T-helper 1 cell treated with Interleukin-12 subunit alpha and Interleukin-12 subunit beta and Interleukin-4 antibody, amounts not matched to agents 30 ng/mL and 1 ng/mL, for 36 hours (primary cell): ENCODE data around the gene BRD3. TPM values are rescaled to one million over a fixed set of nuclear protein-coding genes. Genes with fewer than 3 reads are reported as not detected.

Experiments used
- intact Hi-C: fragments of 100-400 bp; cut with micrococcal nuclease; formaldehyde crosslinking; loops from one replicate; pipeline ENCODE4 v1.15.1; 2024
- total RNA-seq: library from RNA; stranded (reverse); gene quantifications from 2 replicates; pipeline ENCODE4 v1.2.3, GENCODE V29; 2022

Gene BRD3
- total RNA-seq, 1 donor from 2014 or later: 26.3 TPM

DNA sequence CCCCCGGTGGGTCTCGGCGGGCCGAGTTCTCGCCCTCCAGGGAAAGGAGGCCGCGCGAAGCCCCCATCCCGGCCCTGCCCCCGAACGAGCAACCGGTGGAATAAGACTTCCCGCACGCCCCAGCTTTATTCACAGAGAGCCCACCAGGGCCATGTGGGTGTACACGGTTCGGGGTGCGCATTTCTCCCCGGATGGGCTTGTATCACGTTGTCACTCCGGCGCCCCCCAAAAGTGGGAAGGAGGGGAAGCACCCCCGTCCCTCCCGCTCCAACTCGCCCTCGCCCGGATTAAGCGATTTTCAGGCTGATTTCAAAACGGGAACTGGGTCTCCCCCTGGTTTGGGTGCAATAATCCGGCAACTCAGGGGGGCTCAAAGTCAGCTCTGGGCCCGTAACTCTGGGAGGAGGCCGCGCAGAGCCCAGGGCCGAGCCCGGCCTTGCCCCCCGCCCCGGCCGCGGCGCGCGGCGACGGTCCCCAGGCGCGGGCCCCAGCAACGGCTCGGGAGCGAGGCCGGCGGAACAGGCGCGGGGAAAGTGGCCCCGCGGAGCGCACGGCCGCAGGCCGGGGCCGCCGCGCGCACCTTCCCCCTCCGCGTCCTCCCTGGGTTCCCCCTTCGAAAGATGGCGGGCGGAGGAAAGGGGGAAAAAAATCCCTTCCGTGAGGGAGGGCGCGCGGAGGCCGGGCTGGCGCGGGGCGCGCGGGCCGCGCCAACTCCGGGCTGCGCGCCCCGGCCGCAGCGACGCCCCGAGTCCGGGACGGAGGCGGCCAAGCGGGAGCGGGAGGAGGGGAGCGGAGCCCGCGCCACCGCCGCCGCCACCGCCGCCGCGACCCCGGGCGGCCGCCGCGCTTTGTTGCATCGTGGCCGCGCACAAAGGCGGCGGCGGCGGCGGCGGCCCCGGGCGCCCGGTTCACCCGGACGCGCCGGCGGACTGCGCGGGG, 644 bp downstream of the BRD3 start:
- intact Hi-C loops: loop anchor here (5.0 to 10.0 kb wide), 4 partner anchors 375 to 1840 kb away; partner anchors contain the start of genes CAMSAP1, MED22, RPL7A and STKLD1

DNA sequence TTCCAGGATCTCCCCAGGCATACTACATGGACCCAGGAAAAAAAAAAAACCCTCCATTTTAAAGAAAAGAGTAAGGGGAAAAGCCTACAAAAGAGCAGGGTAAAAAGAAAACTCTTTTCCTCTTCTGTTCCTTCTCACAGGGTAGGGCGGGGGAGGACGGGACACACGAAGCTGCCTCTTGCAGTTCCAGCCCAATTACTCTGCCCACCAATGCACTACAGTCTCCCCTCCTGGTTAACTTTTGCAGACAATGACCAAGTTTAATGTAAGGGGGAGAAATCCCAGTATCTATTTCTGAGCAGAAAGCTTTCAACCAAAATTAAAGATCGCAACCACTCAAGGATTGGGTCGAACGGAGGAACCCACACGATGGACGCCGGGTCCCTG, 1.3 kb downstream of the BRD3 start:
- intact Hi-C loops: loop anchor here (5.0 to 10.0 kb wide), 4 partner anchors 376 to 1841 kb away; partner anchors contain the start of genes CAMSAP1, MED22, RPL7A and STKLD1

DNA sequence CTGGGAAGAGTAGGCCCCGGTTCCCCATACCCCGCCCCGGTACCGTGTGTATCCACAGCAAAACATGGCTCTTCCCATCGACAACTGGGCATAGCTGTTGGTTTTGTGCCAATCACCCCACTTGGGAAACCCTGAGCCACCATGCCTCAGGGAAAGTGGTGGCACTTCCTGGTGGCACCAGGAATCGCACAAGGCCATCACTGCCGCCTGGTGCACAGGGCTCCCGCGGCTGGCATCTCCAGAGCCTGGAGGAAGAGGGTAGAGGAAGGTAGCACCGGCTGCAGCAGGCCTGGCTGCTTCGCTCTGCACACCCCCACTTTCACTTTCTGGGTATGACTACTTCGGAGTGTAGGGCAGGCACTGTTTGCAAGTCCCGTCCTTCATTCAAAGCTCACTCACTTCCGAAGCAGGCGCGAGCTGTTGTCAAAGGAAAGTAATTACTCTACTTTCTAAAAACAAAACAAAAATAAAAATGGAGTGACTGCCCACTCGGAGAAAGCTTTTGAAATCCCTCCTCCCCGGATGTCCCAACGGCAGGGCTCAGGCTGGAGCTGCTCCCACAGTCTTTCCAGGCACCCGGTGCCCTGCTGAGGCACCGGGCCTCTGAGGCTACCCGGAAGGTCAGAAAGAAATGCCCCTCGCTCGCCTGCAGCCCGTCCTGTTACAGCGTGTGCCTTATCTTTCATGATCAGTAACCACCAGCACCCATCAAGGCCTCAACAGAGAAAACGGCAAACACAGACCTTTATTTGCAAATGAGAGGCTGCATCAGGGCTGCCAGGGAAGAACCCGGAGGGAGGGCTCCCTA, 2.0 kb downstream of the BRD3 start:
- intact Hi-C loops: loop anchor here (5.0 to 10.0 kb wide), 4 partner anchors 376 to 1841 kb away; partner anchors contain the start of genes CAMSAP1, MED22, RPL7A and STKLD1

DNA sequence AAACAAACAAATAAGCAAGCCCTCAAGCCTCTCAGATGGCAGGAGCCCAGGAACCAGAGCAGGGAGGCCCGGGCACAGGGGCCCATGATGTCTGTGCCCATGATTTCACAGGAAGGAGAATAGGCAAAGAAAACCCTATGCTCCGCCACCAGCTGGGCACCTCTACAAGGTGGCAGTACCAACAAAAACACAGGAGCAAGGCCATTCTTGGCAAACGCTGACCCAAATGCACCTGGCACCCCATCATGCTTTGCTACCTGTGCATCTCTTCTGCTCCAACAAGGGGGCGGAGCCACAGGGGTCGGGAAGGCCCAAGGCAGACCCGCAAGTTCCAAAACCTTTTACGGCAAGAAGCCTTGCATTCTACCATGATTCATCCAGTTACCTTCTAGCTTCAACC, 3.1 kb downstream of the BRD3 start:
- intact Hi-C loops: loop anchor here (5.0 to 10.0 kb wide), 4 partner anchors 378 to 1843 kb away; partner anchors contain the start of genes CAMSAP1, MED22, RPL7A and STKLD1

DNA sequence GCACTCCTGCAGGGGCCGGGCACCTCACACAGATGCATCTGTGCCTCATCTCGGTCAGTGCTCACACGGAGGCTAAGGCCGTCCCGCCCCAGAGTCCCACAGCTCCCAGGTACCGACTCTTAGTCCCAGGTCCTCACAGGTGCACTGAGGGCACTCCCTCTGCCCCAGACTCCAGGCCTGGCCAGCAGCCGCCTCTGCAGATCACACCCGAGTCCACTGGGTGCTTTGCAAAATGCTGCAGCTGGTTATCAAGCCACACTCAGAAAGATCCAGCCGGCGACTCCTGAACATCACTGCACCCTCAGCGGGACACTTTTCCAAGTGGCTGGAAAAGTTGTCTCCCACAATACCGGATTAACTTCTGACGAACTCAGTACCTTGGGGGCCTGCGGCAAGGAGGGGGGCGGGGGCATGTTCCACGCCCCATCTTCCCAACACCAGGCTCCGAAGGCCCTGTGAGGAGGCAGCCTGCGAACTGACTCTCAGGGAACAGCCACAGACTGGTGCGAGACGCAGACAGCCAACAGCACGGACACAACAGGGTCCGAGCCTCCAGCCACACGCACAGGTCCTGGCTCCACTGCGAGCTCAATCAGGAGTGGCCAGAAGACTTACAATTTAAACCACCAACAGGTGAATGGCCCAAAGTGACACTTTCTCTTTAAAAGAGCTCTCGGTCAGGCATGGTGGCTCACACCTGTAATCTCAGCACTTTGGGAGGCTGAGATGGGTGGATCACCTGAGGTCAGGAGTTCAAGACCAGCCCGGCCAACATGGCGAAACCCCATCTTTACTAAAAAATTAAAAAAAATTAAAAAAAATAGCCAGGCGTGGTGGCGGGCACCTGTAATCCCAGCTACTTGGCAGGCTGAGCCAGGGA, 4.0 kb downstream of the BRD3 start:
- intact Hi-C loops: loop anchor here (10.0 kb wide), 1 partner anchor 689 kb away; the partner anchor contains the start of genes STKLD1 and SURF4

DNA sequence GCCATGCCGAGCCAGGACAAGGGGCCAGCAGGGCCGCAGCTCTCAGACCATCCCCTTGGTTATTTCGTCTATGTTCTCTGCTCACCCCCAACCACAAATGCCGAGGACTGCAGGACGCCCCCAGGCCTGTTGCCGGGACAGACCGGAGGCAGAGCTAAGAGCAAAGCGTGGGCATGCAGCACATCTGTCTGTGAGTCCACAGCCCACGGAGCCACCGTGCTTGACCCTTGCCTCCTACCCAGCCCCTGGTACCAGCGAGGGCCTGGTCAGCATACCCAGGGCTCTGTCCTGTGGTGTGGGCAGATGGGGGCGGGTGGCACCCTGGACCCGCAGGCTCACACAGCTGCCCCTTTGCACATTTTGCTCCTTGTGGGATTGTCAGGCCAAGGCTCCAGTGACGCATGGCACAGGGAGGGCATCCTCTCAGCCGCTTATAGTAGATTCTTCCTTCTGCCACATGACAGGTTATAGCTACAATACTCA, 4.7 kb downstream of the BRD3 start:
- intact Hi-C loops: loop anchor here (10.0 kb wide), 1 partner anchor 688 kb away; the partner anchor contains the start of genes STKLD1 and SURF4

DNA sequence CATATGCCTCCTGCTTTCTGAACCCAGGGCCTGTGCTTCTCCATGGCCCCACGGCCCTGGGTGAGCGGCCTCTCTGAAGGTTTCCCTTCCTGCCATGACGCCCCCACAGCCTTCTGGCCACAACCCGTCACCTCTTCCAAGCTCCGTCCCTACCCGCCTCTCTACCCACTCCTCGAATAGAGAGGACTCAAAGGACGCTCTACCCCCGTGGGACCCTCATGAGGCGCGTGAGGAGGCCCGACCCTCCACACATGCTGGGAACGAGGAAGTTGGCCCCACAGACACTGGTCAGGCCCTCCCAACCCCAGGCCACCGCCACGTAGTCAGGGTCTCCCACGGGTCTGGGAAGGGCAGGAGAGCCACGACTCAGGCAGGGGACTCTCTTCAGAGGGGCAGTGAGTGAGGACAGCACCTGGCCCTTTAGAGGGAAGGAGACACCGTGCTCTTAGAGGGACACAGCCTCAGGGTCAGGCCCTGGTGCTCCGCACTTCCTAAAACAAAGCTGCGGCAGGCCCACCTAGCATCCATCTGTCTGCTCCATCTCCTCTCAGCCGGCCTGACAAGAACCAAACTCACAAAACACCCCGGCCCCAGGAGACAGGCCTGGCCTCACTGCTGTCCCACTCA, 5.3 kb downstream of the BRD3 start:
- intact Hi-C loops: loop anchor here (10.0 kb wide), 1 partner anchor 688 kb away; the partner anchor contains the start of genes STKLD1 and SURF4

DNA sequence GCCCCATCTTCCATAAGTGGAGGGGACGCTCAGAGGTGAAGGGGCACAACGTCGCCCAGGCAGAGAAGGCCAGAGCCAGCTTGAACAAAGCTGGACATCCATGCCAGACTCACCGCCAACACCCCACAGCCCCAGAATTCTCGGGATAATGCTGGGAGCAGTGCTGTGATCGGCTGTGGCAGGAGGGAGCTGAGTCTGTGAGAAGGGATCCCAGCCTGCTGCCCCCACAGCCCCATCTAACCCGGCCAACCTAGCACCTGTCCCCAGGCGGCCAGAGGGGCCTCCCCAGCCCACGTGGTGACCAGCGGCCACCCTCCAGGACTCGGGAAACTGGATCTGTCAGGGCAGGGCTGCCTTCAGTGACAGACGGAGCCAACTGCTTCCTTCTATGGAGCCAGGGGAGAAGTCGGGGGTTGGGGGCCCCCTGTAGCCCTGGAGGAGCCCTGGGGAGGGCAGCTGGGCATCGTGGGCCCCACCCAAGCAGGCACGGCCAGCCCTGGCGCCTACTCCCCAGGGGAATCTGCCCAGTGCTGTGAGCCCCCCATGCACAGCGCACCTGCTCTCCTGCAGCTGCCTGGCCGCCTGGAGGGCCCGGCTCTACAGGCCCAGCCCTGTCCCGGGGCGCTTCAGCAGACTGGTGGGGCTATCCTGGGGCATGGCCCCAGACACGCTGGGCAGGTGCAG, 6.0 kb downstream of the BRD3 start:
- intact Hi-C loops: loop anchor here (10.0 kb wide), 1 partner anchor 687 kb away; the partner anchor contains the start of genes STKLD1 and SURF4

DNA sequence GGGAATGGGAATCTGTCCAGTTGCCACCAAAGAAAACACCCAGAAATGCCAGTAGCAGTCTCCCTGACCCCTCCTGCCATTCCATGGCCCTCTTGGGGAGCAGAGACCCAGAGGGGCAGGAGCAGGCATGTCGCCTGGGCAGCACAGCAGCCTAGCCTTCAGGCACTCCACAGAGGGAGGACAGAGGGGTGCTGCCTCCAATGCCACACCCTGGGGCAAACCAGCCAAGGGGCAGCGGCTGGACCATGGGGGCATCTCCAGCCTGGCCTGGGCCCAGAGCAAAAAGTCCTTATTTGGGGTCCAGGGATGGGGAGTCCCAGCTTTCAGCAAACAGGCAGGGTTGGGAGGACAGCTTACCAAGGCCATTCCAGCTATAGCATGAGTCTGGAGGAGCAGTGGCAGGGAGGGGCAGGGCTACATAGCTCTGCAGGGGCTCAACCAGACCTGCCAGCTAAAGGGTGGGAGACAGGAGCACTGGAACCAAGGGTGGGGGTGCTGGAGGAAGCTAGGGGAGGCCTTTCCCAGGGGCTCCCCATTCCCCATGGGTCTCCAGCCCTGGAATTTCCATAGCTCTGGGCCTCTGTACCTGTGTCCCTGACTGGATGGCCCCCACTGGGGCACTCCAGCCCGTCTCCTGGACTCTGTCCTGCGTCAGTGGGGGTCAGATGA, 6.7 kb downstream of the BRD3 start:
- intact Hi-C loops: loop anchor here (10.0 kb wide), 1 partner anchor 686 kb away; the partner anchor contains the start of genes STKLD1 and SURF4

DNA sequence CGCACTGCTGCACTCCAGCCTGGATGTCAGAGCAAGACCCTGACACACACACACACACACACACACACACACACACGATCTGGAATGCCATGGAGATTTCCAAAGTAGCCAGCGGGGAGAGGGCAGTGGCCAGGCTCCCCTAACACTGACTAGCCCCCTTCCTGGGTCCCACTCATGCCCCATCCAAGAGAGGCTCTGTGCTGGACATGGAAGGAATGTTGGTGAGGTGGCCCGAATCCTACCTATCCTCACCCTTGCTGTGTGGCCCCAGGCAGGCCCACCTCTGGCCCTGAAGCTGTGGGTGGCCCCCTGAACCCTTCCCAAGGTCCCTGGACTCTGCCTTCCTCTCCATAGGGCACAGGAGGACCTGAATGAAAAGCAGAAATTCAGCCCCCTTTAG, 7.3 kb downstream of the BRD3 start:
- intact Hi-C loops: loop anchor here (10.0 kb wide), 1 partner anchor 686 kb away; the partner anchor contains the start of genes STKLD1 and SURF4

DNA sequence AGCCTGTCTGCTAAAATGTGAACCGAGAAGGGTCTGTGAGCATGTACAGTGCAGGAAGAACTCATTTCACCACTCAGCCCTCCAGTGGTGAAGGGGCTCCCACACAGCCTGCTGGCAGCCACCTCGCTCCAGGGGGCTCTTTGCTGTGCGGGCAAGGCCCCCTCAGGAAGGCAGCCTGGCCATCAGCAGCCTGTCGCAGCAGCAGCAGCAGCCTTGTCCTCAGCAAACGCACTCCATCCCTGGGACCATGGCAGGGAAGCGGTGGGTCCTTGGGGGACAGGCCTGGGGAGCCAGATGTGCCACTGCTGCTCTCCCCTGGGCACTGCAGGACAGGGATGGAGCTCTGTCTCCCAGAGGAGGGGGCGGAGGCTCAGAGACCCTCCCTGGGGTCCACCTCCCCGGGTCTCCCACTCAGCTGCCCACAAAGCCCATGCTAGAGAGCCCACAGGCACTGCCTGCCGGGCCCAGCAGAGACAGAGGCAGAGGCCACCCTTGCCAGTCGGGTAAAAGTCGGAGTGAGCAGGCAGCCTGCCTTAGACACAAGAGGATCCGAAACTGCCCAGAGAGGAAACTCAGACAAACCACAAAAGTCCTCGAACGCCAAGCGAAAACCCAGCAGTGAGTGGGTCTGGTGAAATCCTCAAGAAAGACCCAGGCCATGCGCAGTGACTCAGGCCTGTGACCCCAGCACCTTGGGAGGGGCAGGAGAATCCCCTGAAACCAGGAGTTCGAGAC, 8.0 kb downstream of the BRD3 start:
- intact Hi-C loops: loop anchor here (10.0 kb wide), 1 partner anchor 685 kb away; the partner anchor contains the start of genes STKLD1 and SURF4

DNA sequence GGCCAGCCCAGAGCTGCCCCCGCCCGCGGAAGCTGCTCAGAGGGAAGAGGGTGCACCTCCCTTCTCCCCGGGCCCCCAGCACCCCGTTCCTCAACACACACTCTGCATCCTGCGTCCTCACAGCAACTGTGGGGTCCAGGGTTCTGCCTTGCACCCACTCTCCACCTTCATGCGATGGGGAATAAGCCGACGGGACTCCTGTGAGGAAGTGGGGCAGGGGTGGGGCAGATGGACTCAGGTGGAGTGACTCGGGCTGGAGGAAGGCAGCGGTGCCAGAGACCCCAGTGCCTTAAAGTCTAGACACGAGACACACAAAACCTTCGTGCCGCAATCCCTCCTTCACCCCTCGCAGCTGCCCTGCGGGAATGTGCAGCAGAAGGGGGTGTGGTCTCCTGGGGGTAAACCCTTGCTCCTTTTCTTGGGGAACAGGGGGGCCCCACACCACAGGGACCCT, 8.6 kb downstream of the BRD3 start:
- intact Hi-C loops: no loop called here

DNA sequence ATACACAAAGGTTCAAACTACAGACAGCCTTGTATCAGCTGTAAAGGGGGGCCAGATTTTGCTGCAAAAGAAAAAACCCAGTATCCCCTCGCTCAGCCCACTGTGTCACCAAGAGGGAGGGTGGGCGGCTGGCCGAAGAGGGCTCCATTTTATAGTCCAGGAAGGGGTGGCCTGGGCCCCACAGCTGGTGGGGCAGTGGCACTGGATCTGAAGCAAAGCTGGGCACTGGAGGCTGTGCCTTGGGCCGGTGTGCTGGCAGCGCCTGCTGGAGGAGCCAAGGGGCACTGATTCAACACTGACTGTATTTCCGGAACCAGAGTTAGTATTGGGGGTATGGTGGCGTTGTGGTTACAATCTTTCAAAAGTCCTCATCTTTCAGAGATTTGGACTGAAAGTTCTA, 9.1 kb downstream of the BRD3 start:
- intact Hi-C loops: no loop called here

DNA sequence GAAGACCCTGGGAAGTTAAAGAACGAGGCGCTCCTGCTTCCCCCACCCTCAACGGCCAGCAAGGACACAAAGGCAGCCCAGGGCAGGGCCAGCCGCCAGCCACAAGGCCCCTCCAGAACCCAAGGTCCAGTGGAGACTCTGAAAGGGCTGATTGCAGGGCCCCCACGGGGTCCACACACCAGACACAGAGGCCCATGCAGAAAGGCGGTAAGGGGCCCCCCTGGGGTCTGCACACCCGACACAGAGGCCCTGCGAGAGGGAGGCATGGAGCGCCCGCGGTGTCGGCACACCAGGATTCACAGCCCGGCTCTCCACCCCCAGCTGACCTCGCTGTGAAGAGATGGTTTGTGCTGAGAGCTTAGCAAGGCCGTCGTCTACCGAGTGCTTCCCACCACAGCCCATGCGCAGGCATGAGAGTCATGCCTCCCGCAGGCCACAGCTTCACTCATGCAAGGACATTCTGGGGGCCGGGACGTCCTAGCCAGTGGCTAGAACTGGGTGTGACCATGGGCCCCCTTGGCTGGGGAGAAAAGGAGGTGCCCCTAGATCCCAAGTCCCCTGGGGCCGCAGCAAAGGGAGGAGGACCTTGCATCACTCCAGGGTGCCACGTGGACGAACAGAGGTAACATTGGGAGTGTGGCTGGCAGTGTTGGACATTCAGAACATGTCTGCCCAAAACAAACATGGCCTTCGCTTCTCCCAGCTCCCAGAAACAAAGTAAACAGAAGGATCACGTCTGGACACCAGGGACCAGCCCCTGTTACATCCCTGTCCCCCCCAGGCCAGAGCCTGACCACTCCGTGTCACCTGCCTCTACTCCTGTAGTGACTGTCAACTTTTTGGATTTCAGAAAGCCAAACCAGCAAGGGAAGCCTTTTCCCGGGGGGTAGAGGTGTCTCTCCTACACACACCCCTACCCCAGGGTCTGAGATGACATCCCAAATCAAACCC, 9.8 kb downstream of the BRD3 start:
- intact Hi-C loops: no loop called here

DNA sequence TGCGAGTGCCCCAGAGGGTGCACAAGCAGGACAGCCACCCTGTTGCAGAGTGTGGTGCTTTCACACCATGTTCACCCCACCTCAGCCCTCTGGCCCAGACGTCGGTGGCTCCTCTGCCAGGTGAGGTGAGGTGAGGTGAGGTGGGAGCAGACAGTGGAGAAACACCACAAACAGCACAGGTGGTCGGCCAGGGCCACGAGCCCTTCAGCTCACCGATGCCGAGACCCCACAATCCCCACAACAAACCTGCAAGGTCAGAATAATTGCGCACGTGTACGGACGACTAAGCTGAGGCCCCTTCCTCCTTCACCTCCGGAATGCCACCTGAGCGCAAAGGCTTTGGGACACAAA, 10.5 kb downstream of the BRD3 start:
- intact Hi-C loops: no loop called here

DNA sequence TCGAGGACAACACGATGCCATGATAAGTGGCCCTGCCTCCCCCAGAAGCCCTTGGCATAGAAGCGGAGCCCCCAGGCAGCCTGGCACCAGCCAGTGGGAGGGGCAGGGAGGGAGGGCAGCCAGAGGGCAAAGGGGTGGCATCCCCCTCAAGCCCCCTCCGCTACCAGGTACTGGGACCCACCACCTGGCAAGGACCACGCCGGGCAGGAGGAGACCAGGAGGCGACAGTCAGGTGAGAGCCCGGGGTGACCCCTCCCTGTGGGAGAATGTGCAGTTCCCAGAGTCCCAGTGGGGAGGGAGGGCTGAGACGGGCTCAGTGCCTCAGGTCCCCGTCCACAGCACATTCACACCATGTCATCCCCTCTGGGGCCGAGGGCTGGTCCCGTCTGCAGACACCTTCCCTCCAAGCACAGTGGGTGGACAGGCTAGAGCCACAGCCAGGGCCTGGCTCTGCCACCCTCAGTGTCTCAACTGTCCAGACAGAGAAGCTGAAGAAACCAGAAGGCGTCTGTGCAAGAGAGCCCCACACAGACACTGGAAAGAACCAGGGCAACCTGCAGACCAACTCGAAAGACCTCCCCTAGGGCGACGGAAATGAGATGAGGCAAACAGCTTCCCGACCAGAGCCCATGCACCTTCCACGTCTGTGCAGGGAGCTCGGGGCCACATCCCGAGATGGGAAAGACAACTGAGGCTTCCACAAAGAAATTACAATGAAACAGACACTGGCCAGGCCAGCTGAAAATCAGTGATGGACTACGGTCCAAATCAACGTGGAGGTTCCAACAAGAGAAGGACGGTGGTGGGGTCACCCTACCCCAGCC, 11.1 kb downstream of the BRD3 start:
- intact Hi-C loops: no loop called here
